SK-N-SH treated with all-trans-retinoic acid at 6 μM for 48 hours (cell line): Measurements from ENCODE around the gene TSR1.
"Not testable (repeated sequence)": the region's sequence is repeated elsewhere in the genome, so short reads cannot be mapped to it uniquely, and the experiment has no call there.

ENCODE experiments used
- ATAC-seq: fragments of 200-7000 bp; cut with Tn5 transposase; 3 replicates; pipeline ENCODE4 v1.9.1; 2020; ENCODE audit warnings: mild to moderate bottlenecking, moderate library complexity
- ARNTL ChIP-seq: fragments of 450-650 bp; formaldehyde crosslinking; IDR thresholded peaks from 2 replicates; pipeline ENCODE4 v1.5.0; 2020; ENCODE audit warnings: low read depth, mild to moderate bottlenecking, moderate library complexity, borderline replicate concordance
- BACH2 ChIP-seq: fragments of 250-450 bp; sonication (Bioruptor Pico); IDR thresholded peaks from 2 replicates; pipeline ENCODE4 v1.9.0; 2021; ENCODE audit warnings: mild to moderate bottlenecking, borderline replicate concordance
- CSDC2 ChIP-seq: fragments of 250-450 bp; sonication (Bioruptor Pico); IDR thresholded peaks from 2 replicates; pipeline ENCODE4 v1.5.0; 2020; ENCODE audit warnings: mild to moderate bottlenecking, moderate library complexity
- CSRNP3 ChIP-seq: fragments of 250-450 bp; sonication (Bioruptor Pico); IDR thresholded peaks from 2 replicates; pipeline ENCODE4 v1.5.1; 2021; ENCODE audit warnings: mild to moderate bottlenecking, moderate library complexity
- GLIS3 ChIP-seq: fragments of 250-450 bp; sonication (Bioruptor Pico); IDR thresholded peaks from 2 replicates; pipeline ENCODE4 v1.5.0; 2020; ENCODE audit warnings: mild to moderate bottlenecking, moderate library complexity
- ISL1 ChIP-seq: fragments of 250-450 bp; sonication (Bioruptor Pico); IDR thresholded peaks from 2 replicates; pipeline ENCODE4 v2.1.2; 2022; ENCODE audit warnings: mild to moderate bottlenecking, moderate library complexity
- OSR1 ChIP-seq: fragments of 250-450 bp; sonication (Bioruptor Pico); IDR thresholded peaks from 2 replicates; pipeline ENCODE4 v1.8.0; 2022; ENCODE audit warnings: moderate library complexity, mild to moderate bottlenecking, inconsistent platforms
- PPARA ChIP-seq: fragments of 250-450 bp; sonication (Bioruptor Pico); IDR thresholded peaks from 2 replicates; pipeline ENCODE4 v1.5.0; 2020; ENCODE audit warnings: mild to moderate bottlenecking, borderline replicate concordance
- RARB ChIP-seq: fragments of 250-450 bp; sonication (Bioruptor Pico); IDR thresholded peaks from 2 replicates; pipeline ENCODE4 v1.8.0; 2021; ENCODE audit warnings: mild to moderate bottlenecking, moderate library complexity
- SNAI2 ChIP-seq: fragments of 250-450 bp; sonication (Bioruptor Pico); IDR thresholded peaks from 2 replicates; pipeline ENCODE4 v1.5.0; 2020; ENCODE audit warnings: mild to moderate bottlenecking, moderate library complexity
- TCF4 ChIP-seq: fragments of 250-450 bp; sonication (Bioruptor Pico); IDR thresholded peaks from 2 replicates; pipeline ENCODE4 v1.8.0; 2021; ENCODE audit warnings: mild to moderate bottlenecking, moderate library complexity, borderline replicate concordance
- TOX ChIP-seq: fragments of 250-450 bp; sonication (Bioruptor Pico); IDR thresholded peaks from 2 replicates; pipeline ENCODE4 v1.8.0; 2021; ENCODE audit warnings: mild to moderate bottlenecking, moderate library complexity, borderline replicate concordance
- TSHZ2 ChIP-seq: fragments of 250-450 bp; sonication (Bioruptor Pico); IDR thresholded peaks from 2 replicates; pipeline ENCODE4 v1.5.0; 2020; ENCODE audit warnings: mild to moderate bottlenecking, moderate library complexity
- ZFP3 ChIP-seq: fragments of 250-450 bp; sonication (Bioruptor Pico); IDR thresholded peaks from 2 replicates; pipeline ENCODE4 v1.5.0; 2020; ENCODE audit warnings: mild to moderate bottlenecking, moderate library complexity
- ZNF565 ChIP-seq: fragments of 450-650 bp; formaldehyde crosslinking; conservative IDR thresholded peaks from 2 replicates; pipeline ENCODE4 v1.5.0; 2020; ENCODE audit warnings: low read depth, mild to moderate bottlenecking, moderate library complexity
- ZNF70 ChIP-seq: fragments of 450-650 bp; formaldehyde crosslinking; IDR thresholded peaks from 2 replicates; pipeline ENCODE4 v1.5.0; 2020; ENCODE audit warnings: mild to moderate bottlenecking, moderate library complexity
- ZNF8 ChIP-seq: fragments of 450-650 bp; formaldehyde crosslinking; IDR thresholded peaks from 2 replicates; pipeline ENCODE4 v1.5.0; 2020; ENCODE audit warnings: mild to moderate bottlenecking, moderate library complexity
- TF ChIP-seq, protein P1 (sequence below): fragments of 250-450 bp; sonication (Bioruptor Pico); IDR thresholded peaks from 2 replicates; pipeline ENCODE4 v1.8.0; 2021; ENCODE audit warnings: low read depth, mild to moderate bottlenecking, moderate library complexity, borderline replicate concordance
- TF ChIP-seq, protein P2 (sequence below): fragments of 250-450 bp; sonication (Bioruptor Pico); IDR thresholded peaks from 2 replicates; pipeline ENCODE4 v1.5.1; 2020; ENCODE audit warnings: low read depth, mild to moderate bottlenecking, moderate library complexity
- TF ChIP-seq, protein P3 (sequence below): fragments of 250-450 bp; sonication (Bioruptor Pico); IDR thresholded peaks from 2 replicates; pipeline ENCODE4 v1.8.0; 2020; ENCODE audit warnings: mild to moderate bottlenecking, moderate library complexity, borderline replicate concordance

The TSR1 gene

DNA sequence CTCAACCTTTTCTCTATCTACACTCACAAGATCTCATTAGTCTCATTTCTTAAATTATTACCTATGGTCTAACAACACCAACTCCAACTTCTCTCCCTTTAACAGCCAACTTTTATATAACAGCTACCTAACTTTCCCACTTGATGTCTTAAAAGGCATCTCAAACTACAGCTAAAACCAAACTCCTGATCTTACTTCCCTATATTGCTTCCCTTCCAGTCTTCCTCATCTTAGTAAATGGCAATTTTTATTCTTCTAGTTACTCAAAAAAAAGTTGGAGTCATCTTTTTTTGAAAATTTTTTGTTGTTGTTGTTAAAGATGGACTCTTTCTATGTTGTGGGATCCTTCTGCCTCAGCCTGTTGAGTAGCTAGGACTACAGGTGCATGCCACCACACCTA, 17.2 kb downstream of the TSR1 start:
- ATAC-seq: no peak; the same call in 2 of the 3 replicates
- TF ChIP-seq BACH2 (CRISPR knock-in tag): no peak
- TF ChIP-seq ZNF8 (CRISPR knock-in tag): no peak
- TF ChIP-seq ZNF565 (CRISPR knock-in tag): no peak
- TF ChIP-seq, protein P1, sequence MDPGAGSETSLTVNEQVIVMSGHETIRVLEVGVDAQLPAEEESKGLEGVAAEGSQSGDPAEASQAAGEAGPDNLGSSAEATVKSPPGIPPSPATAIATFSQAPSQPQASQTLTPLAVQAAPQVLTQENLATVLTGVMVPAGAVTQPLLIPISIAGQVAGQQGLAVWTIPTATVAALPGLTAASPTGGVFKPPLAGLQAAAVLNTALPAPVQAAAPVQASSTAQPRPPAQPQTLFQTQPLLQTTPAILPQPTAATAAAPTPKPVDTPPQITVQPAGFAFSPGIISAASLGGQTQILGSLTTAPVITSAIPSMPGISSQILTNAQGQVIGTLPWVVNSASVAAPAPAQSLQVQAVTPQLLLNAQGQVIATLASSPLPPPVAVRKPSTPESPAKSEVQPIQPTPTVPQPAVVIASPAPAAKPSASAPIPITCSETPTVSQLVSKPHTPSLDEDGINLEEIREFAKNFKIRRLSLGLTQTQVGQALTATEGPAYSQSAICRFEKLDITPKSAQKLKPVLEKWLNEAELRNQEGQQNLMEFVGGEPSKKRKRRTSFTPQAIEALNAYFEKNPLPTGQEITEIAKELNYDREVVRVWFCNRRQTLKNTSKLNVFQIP (CRISPR knock-in tag): no peak
- TF ChIP-seq ISL1 (CRISPR knock-in tag): no peak

- TF ChIP-seq GLIS3 (CRISPR knock-in tag): no peak
- TF ChIP-seq ARNTL (CRISPR knock-in tag): no peak
- TF ChIP-seq TSHZ2 (CRISPR knock-in tag): no peak
- no peak for TF ChIP-seq TCF4 (CRISPR knock-in tag)
- TF ChIP-seq ZNF565 (CRISPR knock-in tag): no peak
- TF ChIP-seq ZNF70 (CRISPR knock-in tag): no peak
- TF ChIP-seq TOX: no peak
- TF ChIP-seq CSDC2 (CRISPR knock-in tag): no peak
- no peak for TF ChIP-seq OSR1 (CRISPR knock-in tag)
- no peak for TF ChIP-seq ISL1 (CRISPR knock-in tag)
- no peak for TF ChIP-seq ZFP3 (CRISPR knock-in tag)
- ATAC-seq: no peak
Measured at GRCh38 chr17:2317796-2318195, 18.5 kb downstream of the TSR1 start.

- ATAC-seq: not testable (repeated sequence)
Measured at GRCh38 chr17:2316916-2317205, 19.4 kb downstream of the TSR1 start.

DNA sequence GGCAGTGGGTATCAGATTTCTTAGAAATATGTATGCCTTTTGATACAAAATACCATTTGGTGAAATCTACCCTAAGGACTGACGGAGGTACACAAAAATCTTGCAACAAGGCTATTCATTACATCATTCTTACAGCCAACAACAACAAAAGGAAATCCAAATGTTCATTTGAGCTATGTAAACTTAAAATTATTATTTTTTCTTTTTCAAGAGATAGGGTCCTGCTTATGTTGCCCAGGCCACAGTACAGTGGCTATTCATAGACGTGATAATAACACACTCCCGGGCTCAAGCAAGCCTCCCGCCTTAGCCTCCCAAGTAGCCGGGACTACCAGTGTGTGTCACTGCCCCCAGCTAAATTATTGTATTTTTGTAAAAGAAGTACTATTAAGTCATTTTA, 23.5 kb downstream of the TSR1 start:
- no peak for ATAC-seq
- no peak for TF ChIP-seq ARNTL (CRISPR knock-in tag)
- TF ChIP-seq, protein P1 (CRISPR knock-in tag): no peak
- TF ChIP-seq, protein P2, sequence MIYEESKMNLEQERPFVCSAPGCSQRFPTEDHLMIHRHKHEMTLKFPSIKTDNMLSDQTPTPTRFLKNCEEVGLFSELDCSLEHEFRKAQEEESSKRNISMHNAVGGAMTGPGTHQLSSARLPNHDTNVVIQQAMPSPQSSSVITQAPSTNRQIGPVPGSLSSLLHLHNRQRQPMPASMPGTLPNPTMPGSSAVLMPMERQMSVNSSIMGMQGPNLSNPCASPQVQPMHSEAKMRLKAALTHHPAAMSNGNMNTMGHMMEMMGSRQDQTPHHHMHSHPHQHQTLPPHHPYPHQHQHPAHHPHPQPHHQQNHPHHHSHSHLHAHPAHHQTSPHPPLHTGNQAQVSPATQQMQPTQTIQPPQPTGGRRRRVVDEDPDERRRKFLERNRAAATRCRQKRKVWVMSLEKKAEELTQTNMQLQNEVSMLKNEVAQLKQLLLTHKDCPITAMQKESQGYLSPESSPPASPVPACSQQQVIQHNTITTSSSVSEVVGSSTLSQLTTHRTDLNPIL (CRISPR knock-in tag): no peak
- no peak for TF ChIP-seq SNAI2 (CRISPR knock-in tag)
- no peak for TF ChIP-seq ZNF565 (CRISPR knock-in tag)
- TF ChIP-seq OSR1 (CRISPR knock-in tag): no peak
- TF ChIP-seq ISL1 (CRISPR knock-in tag): no peak
- TF ChIP-seq PPARA (CRISPR knock-in tag): no peak
- no peak for TF ChIP-seq GLIS3 (CRISPR knock-in tag)
- no peak for TF ChIP-seq ZNF70 (CRISPR knock-in tag)
- TF ChIP-seq RARB (CRISPR knock-in tag): no peak
- TF ChIP-seq TCF4 (CRISPR knock-in tag): no peak
- no peak for TF ChIP-seq ZNF8 (CRISPR knock-in tag)
- no peak for TF ChIP-seq TOX
- TF ChIP-seq, protein P3, sequence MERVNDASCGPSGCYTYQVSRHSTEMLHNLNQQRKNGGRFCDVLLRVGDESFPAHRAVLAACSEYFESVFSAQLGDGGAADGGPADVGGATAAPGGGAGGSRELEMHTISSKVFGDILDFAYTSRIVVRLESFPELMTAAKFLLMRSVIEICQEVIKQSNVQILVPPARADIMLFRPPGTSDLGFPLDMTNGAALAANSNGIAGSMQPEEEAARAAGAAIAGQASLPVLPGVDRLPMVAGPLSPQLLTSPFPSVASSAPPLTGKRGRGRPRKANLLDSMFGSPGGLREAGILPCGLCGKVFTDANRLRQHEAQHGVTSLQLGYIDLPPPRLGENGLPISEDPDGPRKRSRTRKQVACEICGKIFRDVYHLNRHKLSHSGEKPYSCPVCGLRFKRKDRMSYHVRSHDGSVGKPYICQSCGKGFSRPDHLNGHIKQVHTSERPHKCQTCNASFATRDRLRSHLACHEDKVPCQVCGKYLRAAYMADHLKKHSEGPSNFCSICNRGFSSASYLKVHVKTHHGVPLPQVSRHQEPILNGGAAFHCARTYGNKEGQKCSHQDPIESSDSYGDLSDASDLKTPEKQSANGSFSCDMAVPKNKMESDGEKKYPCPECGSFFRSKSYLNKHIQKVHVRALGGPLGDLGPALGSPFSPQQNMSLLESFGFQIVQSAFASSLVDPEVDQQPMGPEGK (CRISPR knock-in tag): no peak
- TF ChIP-seq ZFP3 (CRISPR knock-in tag): no peak
- no peak for TF ChIP-seq CSRNP3 (CRISPR knock-in tag)
- no peak for TF ChIP-seq TSHZ2 (CRISPR knock-in tag)
- TF ChIP-seq CSDC2 (CRISPR knock-in tag): no peak
